Stimulated activated CD4-positive, alpha-beta T cell treated with anti-CD3 and anti-CD28 coated beads, TNF-alpha, amount 100 ng/mL, for 24 hours (primary cell): ENCODE results near the gene MPST.

Experiments
- DNase-seq, 3 experiments: peaks; one replicate each; pipeline ENCODE4 v3.0.0-alpha.2; 2020; ENCODE audit warnings: low read depth in 3 of 3

MPST gene

DNA sequence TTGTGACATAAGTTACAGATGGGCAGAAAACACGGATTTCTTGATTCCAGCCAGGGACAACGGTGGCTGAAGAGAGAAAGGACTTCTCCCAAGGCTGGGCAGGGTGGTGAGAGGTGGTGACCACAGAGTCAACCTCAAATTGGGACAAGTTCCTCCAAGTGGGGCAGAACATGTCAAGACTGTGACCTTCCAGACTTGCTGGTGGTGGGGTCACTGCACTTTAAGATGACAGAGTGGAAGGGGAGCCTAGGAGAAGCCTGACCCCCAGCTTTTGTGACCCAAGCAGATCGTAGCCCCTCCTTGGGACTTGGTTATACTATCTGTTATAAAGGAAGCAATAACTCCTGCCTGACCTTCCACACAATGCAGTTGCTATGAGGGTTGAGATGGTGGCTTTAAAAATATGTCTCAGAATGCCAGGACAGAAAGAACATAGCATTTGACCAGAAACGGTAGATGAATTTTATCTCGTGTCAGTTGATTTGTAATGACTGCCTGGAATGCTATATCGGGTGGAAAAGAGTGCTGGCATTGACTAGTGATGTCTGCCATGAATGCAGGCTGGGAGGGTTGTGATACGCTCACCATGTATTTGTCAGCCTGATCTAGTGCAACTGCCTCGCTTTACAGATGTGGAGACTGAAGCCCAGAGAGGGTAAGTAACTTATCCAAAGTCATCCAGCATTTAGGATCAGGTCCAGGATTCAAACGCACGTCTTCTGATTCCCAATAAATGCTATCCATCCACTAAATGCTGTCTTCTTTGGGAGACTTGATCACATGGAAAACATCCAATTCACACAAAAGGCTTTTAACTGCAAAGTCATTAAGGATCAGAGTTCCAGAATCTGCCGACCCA lies 18.6 kb upstream of the MPST start:
- DNase-seq: no peak

DNA sequence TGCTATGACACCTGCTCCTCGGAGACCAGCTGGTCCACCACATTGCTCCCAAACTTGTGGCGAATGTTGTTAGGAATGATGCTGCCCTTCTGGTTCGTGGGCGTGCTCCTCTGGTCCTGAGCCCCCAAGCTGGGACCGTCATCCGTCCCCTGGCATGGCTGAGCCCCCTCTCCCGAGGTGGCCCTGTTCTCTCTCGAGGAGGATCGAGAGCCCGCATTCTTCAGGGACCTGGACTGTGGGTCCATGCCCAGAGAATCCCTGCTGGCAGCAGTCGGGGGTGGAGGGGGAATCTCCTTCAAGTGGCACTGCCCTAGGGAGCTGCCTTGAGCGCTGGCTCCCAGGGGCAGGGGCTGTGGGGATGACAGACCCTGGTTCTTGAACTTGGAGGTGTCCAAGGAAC lies 17.7 kb upstream of the MPST start:
- DNase-seq: no peak

DNA sequence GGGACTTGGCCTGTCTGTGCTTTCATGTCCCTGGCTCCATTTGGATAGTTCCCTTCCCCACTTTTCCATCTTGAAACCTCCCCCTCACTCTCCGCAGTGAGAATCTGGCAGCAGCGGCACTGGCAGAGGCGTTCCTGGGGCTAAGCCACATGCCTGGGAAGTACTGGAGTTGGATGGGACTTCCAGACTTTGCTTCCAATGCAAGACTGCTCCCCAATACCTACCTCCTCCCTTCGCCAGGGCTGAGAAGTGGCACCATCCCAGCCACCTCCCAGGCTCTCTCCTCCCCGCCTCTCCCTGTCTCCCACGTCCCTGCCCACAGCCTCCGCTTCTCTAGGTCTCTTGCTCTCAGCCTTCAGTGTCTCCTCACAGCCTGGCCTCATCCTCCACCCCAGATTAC lies 16.9 kb upstream of the MPST start:
- DNase-seq: no peak

DNA sequence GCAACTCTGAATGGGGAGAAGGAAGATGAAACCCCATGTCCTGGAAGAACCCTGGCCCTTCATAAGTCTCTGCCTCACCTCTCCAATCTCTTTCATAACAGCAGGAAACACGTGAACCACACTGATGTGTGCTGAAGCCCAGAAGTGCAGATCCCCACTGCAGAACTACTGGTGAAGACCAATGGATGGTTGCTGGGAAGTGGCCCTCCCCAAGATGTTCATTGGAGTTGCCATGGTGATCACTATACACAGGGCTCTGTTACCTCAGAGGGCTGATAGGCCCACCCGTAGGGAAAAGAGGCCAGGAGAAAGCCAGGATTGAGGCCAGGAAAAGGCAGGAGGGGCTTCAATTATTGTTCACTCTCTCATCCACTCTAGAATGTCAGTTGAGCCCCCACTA lies 11.9 kb upstream of the MPST start:
- no peak for DNase-seq

DNA sequence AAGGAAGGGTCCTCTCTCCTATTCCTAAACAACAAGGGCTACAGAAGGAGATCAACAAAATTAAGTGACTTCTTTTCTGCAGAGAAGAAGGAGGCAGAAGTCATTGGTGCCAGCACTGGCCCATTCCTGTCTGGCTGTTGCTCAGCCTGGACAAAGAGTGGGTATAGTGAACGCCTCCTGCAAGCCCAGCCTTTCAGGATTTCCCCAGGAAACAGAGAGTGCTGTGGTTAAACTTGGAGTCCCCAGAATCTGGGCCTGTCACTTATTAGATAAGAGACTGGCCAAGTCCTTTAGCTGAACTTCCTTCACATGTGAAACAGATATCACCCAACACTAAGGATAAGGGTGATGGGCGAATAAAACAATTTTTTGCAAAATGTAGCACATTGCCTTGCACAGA lies 11.2 kb upstream of the MPST start:
- no peak for DNase-seq

DNA sequence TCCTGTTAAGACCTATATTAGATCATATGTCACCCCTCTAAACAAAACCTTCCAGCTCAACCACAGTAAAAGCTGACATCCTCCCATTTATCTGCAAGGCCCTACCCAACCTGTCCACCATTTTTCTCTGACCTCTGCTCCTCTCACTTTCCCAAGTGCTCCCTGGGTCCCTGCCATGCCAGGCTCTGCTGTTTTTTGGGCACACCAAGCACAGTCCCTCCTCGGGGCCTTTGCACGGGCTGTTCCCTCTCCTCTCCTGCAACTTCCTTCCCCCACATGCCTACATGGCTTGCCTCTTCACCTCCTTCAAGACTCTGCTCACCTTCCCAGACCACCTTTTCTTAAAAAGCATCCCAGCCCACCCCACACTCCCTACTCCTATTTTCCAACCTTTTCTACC lies 10.1 kb upstream of the MPST start:
- no peak for DNase-seq

DNA sequence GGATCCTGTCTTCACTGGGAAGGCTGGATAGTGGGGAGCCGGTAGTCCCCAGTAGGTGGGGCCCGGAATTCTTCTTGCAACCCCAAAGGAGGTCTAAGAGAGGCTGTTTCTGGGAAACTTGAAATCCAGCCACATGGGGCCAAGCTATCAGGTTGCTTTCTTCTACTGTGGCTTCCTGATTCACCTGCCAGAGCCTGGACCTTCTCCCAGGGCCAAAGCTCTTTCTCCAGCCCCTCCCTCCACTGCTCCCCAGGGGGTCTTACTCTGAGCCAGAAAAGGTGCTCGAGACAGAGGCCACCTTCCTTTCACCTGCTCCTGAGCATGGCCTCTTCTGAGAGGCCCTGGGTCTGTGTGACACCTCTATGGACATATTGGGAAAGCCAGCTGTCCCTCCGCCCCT lies 9.4 kb upstream of the MPST start:
- DNase-seq: no peak

DNA sequence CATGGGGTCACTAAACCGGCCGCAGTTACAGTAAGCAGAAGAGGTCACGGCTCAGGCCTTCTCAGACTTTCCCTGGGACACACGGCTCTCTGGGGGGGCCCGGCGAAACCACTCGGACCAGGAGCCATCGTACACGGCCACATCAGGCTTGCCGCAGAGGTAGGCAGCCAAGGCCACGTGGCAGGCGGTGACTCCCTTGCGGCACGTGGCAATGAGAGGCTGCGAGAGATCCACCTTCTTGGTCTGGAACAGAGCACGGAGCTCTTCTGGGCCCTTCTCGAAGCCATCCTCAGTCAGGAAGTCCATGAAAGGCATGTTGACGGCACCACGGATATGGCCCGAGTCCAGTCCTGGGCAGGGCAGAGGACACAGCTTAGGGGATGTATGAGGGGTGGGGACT lies 8.6 kb upstream of the MPST start:
- no peak for DNase-seq

DNA sequence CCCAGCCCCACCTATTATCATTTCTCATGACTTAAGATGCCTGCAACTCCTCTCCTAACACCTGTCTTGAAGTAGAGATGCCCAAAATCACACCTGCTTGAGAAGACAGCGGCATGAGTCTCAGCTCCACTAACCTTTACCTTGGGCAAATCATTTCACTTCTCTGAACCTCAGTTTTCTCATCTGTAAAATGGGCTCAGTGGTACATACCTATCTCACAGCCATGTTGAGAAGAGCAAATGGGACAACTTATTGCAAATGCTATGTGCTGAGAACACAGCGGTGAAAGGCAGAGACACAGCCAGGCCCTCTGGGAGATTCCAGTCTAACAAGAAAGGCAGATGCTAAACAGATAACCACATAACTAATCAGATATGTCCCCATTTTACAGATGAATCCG lies 8.1 kb upstream of the MPST start:
- DNase-seq: no peak

DNA sequence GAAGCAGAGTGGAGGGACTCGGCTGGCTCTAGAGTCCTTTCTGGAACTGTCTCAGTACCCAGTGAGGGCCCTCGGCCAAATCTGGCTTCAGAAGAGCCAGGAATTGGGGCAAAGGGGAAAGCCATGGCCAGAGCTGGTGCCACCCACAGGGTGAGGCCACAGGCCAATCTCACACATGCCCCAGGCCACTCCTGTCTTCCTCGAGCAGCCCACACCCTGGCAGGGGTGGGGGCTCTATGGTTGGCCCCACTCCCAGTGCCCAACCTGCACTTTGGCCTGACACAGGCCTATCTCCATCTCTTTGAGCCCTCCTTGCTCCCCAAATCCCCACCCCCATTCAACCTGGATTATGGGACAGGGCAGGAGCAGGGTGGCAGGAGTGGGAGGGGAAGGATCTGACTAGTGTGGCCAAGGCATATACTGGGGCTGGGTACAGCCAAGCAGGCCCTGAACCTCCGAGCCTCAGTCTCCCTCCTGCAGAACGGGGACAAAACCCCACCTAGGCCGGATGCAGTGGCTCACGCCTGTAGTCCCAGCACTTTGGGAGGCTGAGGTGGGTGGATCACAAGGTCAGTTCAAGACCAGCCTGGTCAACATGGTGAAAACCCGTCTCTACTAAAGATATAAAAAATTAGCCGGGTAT lies 7.2 kb upstream of the MPST start:
- no peak for DNase-seq

DNA sequence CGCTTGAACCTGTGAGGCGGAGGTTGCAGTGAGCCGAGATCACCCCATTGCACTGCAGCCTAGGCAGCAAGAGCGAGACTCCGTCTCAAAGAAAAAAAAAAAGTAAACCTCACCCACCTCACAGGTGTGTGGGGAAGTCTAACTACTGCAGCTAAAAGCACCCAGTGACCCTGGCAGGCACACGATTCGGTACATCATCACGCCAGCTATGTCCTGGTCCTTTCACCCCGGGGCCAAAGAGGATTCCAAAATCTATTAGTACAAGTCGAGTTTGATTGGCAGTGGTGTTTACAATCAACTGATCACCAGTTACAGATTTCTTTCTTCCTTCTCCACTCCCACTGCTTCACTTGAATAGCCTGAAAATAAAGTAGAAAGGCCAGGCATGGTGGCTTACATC lies 6.6 kb upstream of the MPST start:
- DNase-seq: no peak

DNA sequence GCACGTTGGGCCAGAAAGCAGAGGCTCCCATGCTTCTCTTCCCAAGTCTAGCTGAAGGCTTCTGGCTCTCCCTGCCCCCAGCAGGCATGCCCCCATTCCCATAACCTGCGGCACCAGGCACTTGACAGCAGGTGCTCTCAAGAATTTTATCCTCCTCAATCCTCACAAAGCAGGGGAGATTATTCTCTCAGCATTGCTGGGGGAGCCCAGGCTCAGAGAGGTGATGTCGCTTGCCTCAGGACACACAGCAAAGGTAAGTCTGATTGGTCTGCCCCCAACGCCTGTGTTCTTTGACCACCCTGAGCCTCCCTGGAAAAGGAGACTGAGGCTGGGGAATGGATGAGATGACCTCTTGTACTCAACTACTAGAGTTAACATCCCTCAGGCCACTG lies 5.1 kb upstream of the MPST start:
- DNase-seq: no peak

DNA sequence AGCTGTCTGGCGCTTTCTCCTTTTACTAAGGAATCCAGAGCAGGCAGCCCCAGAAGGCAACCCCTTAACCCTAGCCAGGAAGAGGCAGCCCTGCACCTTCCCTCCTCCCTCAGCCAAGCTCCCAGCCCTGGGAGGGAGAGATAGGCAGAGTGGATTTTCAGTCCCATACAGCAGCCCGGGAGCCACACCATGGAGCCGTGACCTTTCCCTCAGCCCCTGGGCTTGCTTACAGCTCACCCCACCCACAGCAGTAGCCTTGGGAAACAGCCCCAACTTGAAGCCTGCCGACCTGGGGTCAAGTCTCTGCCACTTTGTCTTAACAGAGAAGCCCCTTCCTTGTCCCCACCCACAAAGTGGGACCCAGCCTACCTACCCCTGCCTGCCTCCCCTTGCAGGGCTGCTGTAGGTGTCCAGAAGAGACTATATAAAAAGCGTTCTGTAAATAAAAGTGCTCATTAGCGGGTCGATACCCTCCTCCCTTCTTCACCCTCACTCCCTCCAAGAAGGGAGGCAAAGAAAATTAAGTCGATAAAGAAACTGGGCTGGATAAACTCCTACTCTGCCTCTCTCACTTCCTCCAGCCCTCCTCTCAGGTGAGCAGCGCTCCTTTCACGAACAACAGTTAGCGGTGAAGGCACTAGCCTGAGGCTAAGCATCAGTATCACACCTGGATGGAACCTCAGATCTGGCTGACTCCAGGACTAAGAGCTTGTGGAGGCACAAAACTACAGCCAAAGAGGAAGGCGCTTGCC lies 4.5 kb upstream of the MPST start:
- no peak for DNase-seq

DNA sequence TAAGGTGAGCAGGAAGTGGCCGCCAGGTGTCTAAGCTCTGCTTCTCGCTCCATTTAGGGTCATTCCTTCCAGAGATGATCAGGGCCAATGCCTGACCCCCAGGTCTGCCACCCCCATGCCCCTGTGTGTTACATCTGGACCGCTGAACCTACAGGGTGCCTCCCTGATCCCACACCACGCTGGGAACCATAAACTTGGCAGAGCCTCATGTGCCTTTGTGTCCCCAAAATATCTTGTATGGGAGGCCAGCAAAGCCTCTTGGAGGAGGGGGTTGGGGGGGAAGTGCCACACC lies 4.0 kb upstream of the MPST start:
- no peak for DNase-seq

DNA sequence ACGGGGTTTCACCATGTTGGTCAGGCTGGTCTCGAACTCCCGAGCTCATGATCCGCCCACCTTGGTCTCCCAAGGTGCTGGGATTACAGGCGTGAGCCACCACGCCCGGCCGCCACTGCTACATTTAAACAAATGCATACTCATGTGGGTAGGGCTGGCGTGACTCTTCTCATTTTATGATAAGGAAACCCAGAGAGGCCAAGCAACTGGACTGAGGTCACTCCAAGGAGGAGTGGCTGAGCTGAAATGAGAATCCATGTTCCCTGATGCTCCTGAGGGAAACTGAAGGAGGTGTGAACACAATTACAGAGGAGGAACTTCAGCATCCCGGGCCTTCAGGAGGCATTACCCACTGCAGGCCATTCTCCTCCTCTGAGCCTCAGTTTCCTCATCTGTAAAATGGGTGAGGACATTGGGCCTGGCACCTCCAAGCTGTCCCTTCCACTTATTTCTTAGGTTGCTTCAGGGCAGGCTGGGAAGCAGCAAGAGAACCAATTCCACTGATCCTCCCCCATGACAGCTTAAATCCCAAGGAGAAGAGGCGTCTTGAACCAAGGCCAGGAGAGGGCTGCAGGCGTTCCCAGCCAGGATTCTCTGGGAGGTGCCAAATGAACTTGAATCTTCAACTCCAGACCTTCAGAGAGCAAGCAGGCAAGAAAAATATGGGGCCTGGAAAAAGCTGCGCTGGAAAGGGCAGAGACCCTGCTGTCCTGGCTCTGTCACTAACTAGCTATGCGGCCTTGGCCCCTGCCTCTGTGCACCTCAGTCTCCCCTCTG lies 3.2 kb upstream of the MPST start:
- no peak for DNase-seq

DNA sequence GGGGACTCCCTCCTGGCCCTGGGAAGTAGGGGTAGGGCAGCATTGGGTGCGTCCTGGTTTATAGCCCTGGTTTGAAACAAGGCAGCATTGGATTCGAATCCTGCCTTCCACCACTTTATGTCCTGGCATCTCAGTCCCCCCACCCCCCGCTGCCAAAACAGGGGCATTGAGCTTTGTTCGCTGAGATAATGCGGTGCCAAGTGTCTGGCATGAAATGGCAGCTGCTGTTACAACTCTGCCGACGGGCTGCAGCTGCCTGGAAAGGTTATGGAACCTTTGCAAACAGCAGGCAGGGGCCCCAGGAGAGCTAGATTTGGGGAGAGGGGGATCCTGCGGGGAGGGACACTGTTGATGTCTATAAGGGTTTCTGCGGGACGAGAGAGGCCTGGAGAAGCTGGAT lies 2.2 kb upstream of the MPST start:
- DNase-seq: no peak

DNA sequence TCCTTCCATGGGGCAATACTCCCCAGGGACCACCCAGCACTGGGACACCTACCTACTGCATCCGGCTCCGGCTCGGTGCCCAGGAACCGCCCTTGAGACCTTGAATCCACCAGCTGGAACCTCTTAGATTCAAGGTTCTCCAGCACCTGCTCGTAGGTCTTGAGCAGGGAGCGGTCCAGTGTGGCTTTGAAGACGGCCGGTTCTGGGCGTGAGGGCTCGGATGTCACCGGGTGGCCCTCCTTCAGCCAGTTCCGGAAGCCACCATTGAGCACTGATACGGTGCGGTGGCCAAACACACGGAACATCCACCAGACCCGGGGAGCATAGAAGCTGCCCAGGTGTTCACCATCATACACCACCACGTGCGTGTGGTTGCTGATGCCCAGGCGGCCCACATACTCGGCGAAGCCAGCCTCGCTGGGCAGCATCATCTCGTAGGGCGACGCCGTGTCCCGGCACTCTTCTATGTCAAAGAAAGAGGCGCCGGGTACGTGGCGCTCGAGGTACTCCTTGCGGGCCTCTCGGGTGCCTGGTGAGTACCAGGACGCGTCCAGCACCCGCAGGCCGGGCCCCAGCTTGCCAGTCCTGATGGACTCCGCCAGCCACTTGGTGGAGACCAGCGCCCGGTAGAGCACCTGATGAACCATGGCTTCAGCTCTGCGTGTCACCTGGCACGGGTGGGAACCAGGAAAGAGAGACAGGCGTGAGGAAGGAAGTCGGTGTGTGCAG lies 1.3 kb upstream of the MPST start:
- DNase-seq: no peak

DNA sequence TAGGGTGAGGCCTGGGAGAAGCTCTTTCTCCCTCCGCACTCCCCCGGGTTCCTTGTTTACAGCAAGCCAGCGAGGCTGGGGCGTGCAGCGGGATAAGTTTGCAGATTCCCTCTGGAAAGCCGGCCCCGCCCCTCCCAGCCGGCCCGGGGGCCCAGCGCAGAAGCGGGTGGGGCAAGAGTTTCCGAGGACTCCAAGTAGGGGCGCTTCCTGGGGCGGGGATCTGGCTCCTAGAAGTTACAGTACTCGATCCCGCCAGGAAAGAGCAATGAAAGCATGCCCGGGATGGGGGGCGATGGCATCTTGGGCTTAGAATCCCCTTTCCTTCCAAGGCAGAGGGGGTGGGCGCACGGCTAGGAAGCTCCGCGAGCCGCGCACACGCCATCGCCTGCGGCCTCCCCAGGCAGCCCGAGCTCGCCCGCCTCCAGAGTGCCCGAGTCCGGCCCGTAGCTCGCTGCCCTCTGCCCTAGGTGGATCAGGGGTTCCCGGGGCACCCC lies 680 bp upstream of the MPST start:
- DNase-seq: no peak

DNA sequence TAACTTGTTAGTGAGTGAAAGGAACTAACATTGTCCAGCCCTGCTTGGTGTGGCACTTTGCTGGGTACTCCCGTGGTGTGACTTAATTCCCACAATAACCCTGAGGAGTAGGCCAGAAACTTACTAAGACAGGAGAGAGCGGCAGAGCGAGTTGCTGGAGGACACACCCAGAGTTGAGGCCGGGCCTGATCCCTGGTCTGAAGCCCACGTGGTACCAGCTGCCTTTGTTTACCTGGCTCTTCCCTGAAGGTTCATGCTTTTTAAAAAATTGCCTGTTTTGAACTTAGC lies 594 bp downstream of the MPST start:
- no peak for DNase-seq

DNA sequence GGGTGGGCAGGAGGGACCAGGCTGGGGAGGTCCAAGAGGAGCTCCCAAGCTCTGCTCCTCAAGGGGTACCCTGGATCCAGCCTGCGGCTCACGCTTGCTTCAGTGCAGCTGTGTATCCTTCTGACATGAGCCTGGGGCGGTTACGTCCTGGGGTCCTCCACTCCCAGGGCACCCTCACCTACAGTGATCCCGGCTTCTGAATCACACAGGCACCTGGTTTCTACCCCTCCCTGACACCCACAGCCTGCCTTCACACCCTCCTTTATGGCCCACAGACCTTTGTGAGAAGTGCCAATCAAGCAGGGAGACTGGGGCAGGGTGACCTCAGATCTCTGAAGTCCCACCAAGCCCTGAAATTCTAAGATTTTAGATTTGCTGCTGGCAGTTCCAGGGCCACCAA lies 1.5 kb downstream of the MPST start:
- no peak for DNase-seq

DNA sequence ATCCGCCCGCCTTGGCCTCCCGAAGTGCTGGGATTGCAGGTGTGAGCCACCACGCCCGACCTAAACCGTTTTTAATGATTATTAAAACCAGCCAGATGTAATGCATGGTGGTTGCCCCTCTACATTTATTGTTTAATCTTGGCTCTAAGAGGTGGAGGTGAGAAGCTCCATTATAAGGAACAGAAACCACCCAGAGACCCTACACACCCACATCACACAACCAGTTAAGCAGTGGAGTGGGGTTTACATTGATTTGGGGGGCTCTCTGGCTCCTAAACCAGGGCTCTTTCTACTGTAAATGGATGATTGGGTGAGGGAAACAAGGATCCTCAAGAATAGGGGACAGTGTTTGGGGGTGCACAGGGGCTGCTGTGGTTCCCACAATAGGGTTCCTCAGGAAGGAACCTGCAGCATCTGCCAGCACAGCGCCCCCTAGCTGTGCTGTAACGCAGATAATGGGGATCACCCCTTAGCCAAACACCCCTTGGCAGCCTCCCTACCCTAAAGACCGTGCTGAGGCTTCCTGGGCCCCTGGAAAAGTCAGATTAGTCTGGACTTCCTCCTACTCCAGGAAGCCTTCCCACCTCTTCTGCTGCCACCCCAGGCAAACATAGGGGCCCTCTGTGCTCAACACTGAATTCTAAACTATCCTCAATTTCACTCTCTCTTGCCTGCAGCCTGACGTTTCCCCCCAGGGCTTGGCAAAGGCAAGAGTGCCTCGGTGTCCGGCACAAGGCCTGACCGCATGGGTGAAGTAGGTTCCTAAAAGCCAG lies 2.4 kb downstream of the MPST start:
- DNase-seq: peak in 2 of 3 experiments; percentile 22 to 53
